Measurements from ENCODE around the gene CXCL14.
A peak's percentile ranks its signal among the peaks of the same experiment; 100 is the strongest.

CXCL14 gene, protein sequence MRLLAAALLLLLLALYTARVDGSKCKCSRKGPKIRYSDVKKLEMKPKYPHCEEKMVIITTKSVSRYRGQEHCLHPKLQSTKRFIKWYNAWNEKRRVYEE

DNA sequence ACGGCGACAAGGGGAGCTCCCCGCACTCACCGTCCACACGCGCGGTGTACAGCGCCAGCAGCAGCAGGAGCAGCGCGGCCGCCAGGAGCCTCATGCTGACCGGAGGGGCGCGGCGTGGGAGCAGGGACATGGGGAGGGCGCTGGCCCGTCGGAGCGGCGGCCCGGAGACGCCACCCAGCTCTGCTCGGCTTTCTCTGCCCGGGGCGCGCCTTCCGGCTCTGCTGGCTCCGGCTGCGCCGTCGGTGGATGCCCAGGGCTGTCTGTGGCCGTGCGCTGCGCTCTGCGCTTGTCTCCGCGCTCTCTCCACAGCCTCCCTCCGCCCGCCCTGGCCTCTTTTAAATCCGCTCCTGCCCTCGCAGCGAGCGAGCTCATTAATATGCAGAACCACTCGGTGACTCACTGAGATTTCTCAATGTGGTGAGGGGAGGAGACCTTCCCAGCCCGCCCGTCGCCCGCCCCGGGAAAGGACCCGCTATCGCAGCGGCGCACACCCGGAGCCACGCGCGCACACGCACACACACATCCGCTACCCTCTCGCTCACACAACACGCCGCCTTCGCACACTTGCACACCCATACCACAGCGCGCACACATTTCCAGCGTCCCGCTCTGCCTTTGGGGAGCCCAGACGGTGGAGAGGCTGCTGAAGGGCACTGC lies at the start of gene CXCL14:
TSS of gene CXCL14 (minus strand) at position 307 of the 657 bp plus-strand sequence. CDS start at position 94, 213 bp downstream.
- peak within 1 kb of the TSS; percentile 48 for H3K27ac ChIP-seq (ENCODE audit: low read depth, low read length)
- H3K9me3 ChIP-seq (ENCODE audit: control insufficient read depth in 1 of 2, low read length in 2 of 2), result no peaks in the 10 kb centered on the region
- H3K4me3 ChIP-seq (ENCODE audit: low read depth in 1 of 2, low read length in 2 of 2), result peak within 1 kb of the TSS; percentile 23 to 62
- peak within 1 kb of the TSS; percentile 6 to 17 for H3K9ac ChIP-seq (ENCODE audit: low read depth in 1 of 2, low read length in 2 of 2)
- H3K4me1 ChIP-seq (ENCODE audit: control insufficient read depth in 1 of 2, insufficient read depth in 2 of 2, low read length in 2 of 2), result no peaks in the 10 kb centered on the region
- peaks cover 16 to 27% of the 10 kb centered on the region in 2 donors for H3K27me3 ChIP-seq (ENCODE audit: control insufficient read depth in 1 of 2, insufficient read depth in 2 of 2, low read length in 2 of 2)
- no peaks in the 10 kb centered on the region for H3K36me3 ChIP-seq (ENCODE audit: control insufficient read depth in 1 of 2, insufficient read depth in 2 of 2, low read length in 2 of 2)

GRCh38 chr5:135626636-135627035 lies 47.8 kb upstream of the CXCL14 start:
- no peak overlapping the region for H3K27ac ChIP-seq (ENCODE audit: low read depth, low read length)
- no peak overlapping the region for H3K4me3 ChIP-seq (ENCODE audit: low read depth in 1 of 2, low read length in 2 of 2)
- peaks cover 0 to 4% of the 10 kb centered on the region in 2 donors for H3K4me1 ChIP-seq (ENCODE audit: control insufficient read depth in 1 of 2, insufficient read depth in 2 of 2, low read length in 2 of 2)
- no peak overlapping the region for H3K9ac ChIP-seq (ENCODE audit: low read depth in 1 of 2, low read length in 2 of 2)
- H3K9me3 ChIP-seq (ENCODE audit: control insufficient read depth in 1 of 2, low read length in 2 of 2), result no peaks in the 10 kb centered on the region
- no peaks in the 10 kb centered on the region for H3K36me3 ChIP-seq (ENCODE audit: control insufficient read depth in 1 of 2, insufficient read depth in 2 of 2, low read length in 2 of 2)
- no peaks in the 10 kb centered on the region for H3K27me3 ChIP-seq (ENCODE audit: control insufficient read depth in 1 of 2, insufficient read depth in 2 of 2, low read length in 2 of 2)

- Histone ChIP-seq H3K4me1 (ENCODE audit: control insufficient read depth in 1 of 2, insufficient read depth in 2 of 2, low read length in 2 of 2) (peaks cover 0 to 4% of the 10 kb centered on the region in 2 donors), H3K4me3 (ENCODE audit: low read depth in 1 of 2, low read length in 2 of 2) (no peak overlapping the region), H3K9me3 (ENCODE audit: control insufficient read depth in 1 of 2, low read length in 2 of 2) (no peaks in the 10 kb centered on the region), H3K36me3 (ENCODE audit: control insufficient read depth in 1 of 2, insufficient read depth in 2 of 2, low read length in 2 of 2) (no peaks in the 10 kb centered on the region), H3K27ac (ENCODE audit: low read depth, low read length) (no peak overlapping the region), H3K27me3 (ENCODE audit: control insufficient read depth in 1 of 2, insufficient read depth in 2 of 2, low read length in 2 of 2) (no peaks in the 10 kb centered on the region), H3K9ac (ENCODE audit: low read depth in 1 of 2, low read length in 2 of 2) (no peak overlapping the region)
Measured at GRCh38 chr5:135625961-135626360, 47.2 kb upstream of the CXCL14 start.

GRCh38 chr5:135625486-135625885 lies 46.7 kb upstream of the CXCL14 start:
- Histone ChIP-seq H3K9me3 (ENCODE audit: control insufficient read depth in 1 of 2, low read length in 2 of 2) (no peaks in the 10 kb centered on the region), H3K36me3 (ENCODE audit: control insufficient read depth in 1 of 2, insufficient read depth in 2 of 2, low read length in 2 of 2) (no peaks in the 10 kb centered on the region), H3K27ac (ENCODE audit: low read depth, low read length) (no peak overlapping the region), H3K9ac (ENCODE audit: low read depth in 1 of 2, low read length in 2 of 2) (no peak overlapping the region), H3K4me1 (ENCODE audit: control insufficient read depth in 1 of 2, insufficient read depth in 2 of 2, low read length in 2 of 2) (peaks cover 0 to 4% of the 10 kb centered on the region in 2 donors), H3K4me3 (ENCODE audit: low read depth in 1 of 2, low read length in 2 of 2) (no peak overlapping the region), H3K27me3 (ENCODE audit: control insufficient read depth in 1 of 2, insufficient read depth in 2 of 2, low read length in 2 of 2) (no peaks in the 10 kb centered on the region)

DNA sequence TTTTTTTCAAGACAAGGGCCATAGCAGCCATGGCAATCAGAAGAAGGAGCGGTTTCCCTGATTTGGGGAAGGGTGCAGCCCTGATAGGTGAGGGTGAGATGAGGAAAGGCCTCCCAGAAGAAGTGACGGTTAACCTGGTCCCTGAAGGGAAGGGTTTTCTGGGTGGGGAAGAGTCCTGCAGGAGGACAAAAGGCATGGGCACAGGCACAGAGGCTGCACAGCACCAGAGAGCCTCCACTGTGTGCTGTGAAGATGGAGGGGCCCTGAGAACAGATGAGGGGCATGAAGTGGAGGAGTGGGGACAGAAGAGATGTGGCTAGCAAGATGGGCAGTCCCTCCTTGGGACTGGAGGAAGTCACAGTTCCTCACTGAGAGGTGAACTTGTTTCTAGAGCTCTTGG lies 46.3 kb upstream of the CXCL14 start:
- Histone ChIP-seq H3K4me3 (ENCODE audit: low read depth in 1 of 2, low read length in 2 of 2) (no peak overlapping the region), H3K9ac (ENCODE audit: low read depth in 1 of 2, low read length in 2 of 2) (no peak overlapping the region), H3K9me3 (ENCODE audit: control insufficient read depth in 1 of 2, low read length in 2 of 2) (no peaks in the 10 kb centered on the region), H3K27me3 (ENCODE audit: control insufficient read depth in 1 of 2, insufficient read depth in 2 of 2, low read length in 2 of 2) (no peaks in the 10 kb centered on the region), H3K36me3 (ENCODE audit: control insufficient read depth in 1 of 2, insufficient read depth in 2 of 2, low read length in 2 of 2) (no peaks in the 10 kb centered on the region), H3K27ac (ENCODE audit: low read depth, low read length) (no peak overlapping the region), H3K4me1 (ENCODE audit: control insufficient read depth in 1 of 2, insufficient read depth in 2 of 2, low read length in 2 of 2) (peaks cover 0 to 4% of the 10 kb centered on the region in 2 donors)

DNA sequence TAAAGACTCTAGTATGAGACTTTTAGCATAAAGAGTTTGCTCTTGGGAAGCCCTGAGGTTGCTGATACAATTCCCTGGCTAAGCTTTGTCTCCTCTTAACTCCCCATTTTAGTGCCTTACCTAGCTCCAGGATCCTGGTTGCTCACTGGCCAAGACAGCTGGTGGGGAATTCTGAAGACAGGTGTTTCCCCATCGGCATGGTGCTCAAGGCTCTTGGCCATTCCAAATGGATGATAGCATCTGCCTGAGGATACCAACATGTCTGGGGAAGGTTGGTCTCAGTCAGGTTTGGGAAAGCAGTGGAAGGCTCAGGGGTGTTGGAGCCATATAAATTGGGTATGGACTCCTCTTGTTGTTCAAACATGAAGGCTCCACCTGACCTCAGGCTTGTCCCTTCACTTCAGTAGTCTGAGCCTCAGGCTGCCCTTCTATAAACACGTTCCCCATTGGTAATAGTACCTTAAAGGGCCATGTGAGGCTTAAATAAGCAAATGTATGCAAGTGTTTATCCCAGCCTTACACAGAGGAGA lies 44.5 kb upstream of the CXCL14 start:
- Histone ChIP-seq H3K4me1 (ENCODE audit: control insufficient read depth in 1 of 2, insufficient read depth in 2 of 2, low read length in 2 of 2) (peaks cover 0 to 4% of the 10 kb centered on the region in 2 donors), H3K9me3 (ENCODE audit: control insufficient read depth in 1 of 2, low read length in 2 of 2) (peaks cover 5 to 11% of the 10 kb centered on the region in 2 donors), H3K36me3 (ENCODE audit: control insufficient read depth in 1 of 2, insufficient read depth in 2 of 2, low read length in 2 of 2) (no peaks in the 10 kb centered on the region), H3K27me3 (ENCODE audit: control insufficient read depth in 1 of 2, insufficient read depth in 2 of 2, low read length in 2 of 2) (no peaks in the 10 kb centered on the region), H3K4me3 (ENCODE audit: low read depth in 1 of 2, low read length in 2 of 2) (no peak overlapping the region), H3K27ac (ENCODE audit: low read depth, low read length) (no peak overlapping the region), H3K9ac (ENCODE audit: low read depth in 1 of 2, low read length in 2 of 2) (no peak overlapping the region)

DNA sequence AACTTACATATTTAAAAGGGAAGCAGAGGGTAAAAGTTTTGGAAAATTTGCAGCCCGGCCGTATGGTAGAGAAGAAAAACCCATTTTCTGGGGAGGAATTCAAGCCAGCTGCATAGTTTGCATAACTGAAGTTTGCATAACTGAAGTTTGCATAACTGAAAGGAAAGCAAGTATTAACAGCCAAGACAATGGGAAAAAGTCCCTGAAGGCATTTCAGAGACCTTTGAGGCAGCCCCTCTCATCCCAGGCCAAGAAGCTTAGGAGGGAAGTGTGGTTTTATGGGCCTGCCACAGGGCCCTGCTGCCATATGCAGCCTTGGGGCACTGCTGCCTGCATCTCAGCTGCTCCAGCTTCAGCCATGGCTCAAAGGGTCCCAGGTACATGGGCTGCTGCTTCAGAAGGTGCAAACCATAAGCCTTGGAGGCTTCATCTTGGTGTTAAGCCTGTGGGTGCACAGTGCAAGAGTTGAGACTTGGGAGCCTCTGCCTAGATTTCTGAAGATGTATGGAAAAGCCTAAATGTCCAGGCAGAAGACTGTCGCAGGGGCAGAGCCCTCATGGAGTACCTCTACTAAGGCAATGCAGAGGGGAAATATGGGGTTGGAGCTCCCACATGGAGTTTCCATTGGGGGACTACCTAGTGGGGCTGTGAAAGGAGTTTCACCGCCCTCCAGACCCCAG lies 36.9 kb upstream of the CXCL14 start:
- H3K4me1 ChIP-seq (ENCODE audit: control insufficient read depth in 1 of 2, insufficient read depth in 2 of 2, low read length in 2 of 2), result no peaks in the 10 kb centered on the region
- H3K9ac ChIP-seq (ENCODE audit: low read depth in 1 of 2, low read length in 2 of 2), result no peak overlapping the region
- no peak overlapping the region for H3K27ac ChIP-seq (ENCODE audit: low read depth, low read length)
- no peaks in the 10 kb centered on the region for H3K27me3 ChIP-seq (ENCODE audit: control insufficient read depth in 1 of 2, insufficient read depth in 2 of 2, low read length in 2 of 2)
- no peak overlapping the region for H3K4me3 ChIP-seq (ENCODE audit: low read depth in 1 of 2, low read length in 2 of 2)
- peaks cover 5 to 13% of the 10 kb centered on the region in 2 donors for H3K9me3 ChIP-seq (ENCODE audit: control insufficient read depth in 1 of 2, low read length in 2 of 2)
- H3K36me3 ChIP-seq (ENCODE audit: control insufficient read depth in 1 of 2, insufficient read depth in 2 of 2, low read length in 2 of 2), result no peaks in the 10 kb centered on the region

GRCh38 chr5:135615171-135615570 lies 36.4 kb upstream of the CXCL14 start:
- no peaks in the 10 kb centered on the region for H3K27me3 ChIP-seq (ENCODE audit: control insufficient read depth in 1 of 2, insufficient read depth in 2 of 2, low read length in 2 of 2)
- H3K4me3 ChIP-seq (ENCODE audit: low read depth in 1 of 2, low read length in 2 of 2), result no peak overlapping the region
- H3K27ac ChIP-seq (ENCODE audit: low read depth, low read length), result no peak overlapping the region
- no peak overlapping the region for H3K9ac ChIP-seq (ENCODE audit: low read depth in 1 of 2, low read length in 2 of 2)
- H3K9me3 ChIP-seq (ENCODE audit: control insufficient read depth in 1 of 2, low read length in 2 of 2), result peaks cover 5 to 13% of the 10 kb centered on the region in 2 donors
- H3K4me1 ChIP-seq (ENCODE audit: control insufficient read depth in 1 of 2, insufficient read depth in 2 of 2, low read length in 2 of 2), result no peaks in the 10 kb centered on the region
- no peaks in the 10 kb centered on the region for H3K36me3 ChIP-seq (ENCODE audit: control insufficient read depth in 1 of 2, insufficient read depth in 2 of 2, low read length in 2 of 2)

DNA sequence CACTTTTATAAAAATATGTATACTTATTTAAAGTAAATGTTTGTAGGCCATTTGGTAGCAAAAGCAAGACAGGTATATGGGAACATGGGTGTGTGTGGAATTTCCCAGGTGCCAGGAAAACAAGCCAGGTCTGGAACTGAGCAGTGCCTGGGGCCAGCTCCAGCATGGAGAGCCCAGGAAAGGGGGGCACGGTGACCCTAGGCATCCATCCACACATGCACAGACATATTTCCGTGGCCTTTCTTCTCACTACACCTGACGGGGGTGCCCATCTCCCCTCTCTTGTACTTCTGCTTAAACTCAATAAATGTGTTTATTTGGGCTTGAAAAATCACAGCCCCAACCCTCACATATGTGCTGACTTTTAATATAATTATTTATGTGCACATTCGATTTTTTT lies 31.2 kb upstream of the CXCL14 start:
- Histone ChIP-seq H3K4me3 (ENCODE audit: low read depth in 1 of 2, low read length in 2 of 2) (no peak overlapping the region), H3K36me3 (ENCODE audit: control insufficient read depth in 1 of 2, insufficient read depth in 2 of 2, low read length in 2 of 2) (no peaks in the 10 kb centered on the region), H3K27ac (ENCODE audit: low read depth, low read length) (no peak overlapping the region), H3K9ac (ENCODE audit: low read depth in 1 of 2, low read length in 2 of 2) (no peak overlapping the region), H3K4me1 (ENCODE audit: control insufficient read depth in 1 of 2, insufficient read depth in 2 of 2, low read length in 2 of 2) (no peaks in the 10 kb centered on the region), H3K9me3 (ENCODE audit: control insufficient read depth in 1 of 2, low read length in 2 of 2) (no peaks in the 10 kb centered on the region), H3K27me3 (ENCODE audit: control insufficient read depth in 1 of 2, insufficient read depth in 2 of 2, low read length in 2 of 2) (no peaks in the 10 kb centered on the region)

DNA sequence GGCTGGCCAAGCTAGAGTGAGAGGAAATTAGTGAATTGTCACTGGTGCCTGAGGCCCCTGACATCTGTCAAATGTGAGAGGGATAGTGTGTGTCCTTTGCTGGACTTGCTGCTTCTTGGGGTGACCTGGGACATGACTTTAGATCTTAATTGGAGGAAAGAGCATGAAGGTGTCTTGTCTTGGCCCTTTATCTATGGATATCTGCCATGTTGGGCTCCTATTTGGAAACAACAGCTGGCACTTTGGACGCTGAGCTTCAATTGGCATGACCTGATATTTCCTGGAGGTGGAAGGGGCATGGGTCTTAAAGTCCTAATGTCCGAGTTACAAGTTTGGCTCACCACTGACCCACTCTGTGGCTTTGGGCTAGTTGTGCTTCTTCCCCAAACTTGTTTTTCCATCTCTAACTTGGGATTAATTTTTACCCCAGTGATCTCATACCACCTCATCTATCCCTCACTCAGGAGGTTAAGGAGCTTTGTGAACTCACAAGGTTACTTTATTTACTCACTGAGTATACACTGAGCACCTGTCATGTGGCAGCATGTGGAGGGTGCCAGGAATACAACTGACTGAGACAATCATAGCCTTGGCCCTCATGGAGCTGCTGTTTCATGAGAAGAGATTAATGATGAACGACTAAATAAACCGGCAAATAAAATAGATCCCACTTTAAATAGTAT lies 30.1 kb upstream of the CXCL14 start:
- H3K9ac ChIP-seq (ENCODE audit: low read depth in 1 of 2, low read length in 2 of 2), result no peak overlapping the region
- H3K36me3 ChIP-seq (ENCODE audit: control insufficient read depth in 1 of 2, insufficient read depth in 2 of 2, low read length in 2 of 2), result no peaks in the 10 kb centered on the region
- no peaks in the 10 kb centered on the region for H3K27me3 ChIP-seq (ENCODE audit: control insufficient read depth in 1 of 2, insufficient read depth in 2 of 2, low read length in 2 of 2)
- H3K4me3 ChIP-seq (ENCODE audit: low read depth in 1 of 2, low read length in 2 of 2), result no peak overlapping the region
- H3K4me1 ChIP-seq (ENCODE audit: control insufficient read depth in 1 of 2, insufficient read depth in 2 of 2, low read length in 2 of 2), result no peaks in the 10 kb centered on the region
- H3K27ac ChIP-seq (ENCODE audit: low read depth, low read length), result no peak overlapping the region
- H3K9me3 ChIP-seq (ENCODE audit: control insufficient read depth in 1 of 2, low read length in 2 of 2), result no peaks in the 10 kb centered on the region

Measured in duodenal mucosa (tissue), 2 donors.